Astrocyte of the hippocampus (primary cell): ENCODE data around the gene EHD4.

ENCODE experiments used
- DNase-seq: peaks from one replicate; pipeline ENCODE4 v3.0.0; 2011; ENCODE audit warnings: low read depth, low spot score

Gene EHD4

DNA sequence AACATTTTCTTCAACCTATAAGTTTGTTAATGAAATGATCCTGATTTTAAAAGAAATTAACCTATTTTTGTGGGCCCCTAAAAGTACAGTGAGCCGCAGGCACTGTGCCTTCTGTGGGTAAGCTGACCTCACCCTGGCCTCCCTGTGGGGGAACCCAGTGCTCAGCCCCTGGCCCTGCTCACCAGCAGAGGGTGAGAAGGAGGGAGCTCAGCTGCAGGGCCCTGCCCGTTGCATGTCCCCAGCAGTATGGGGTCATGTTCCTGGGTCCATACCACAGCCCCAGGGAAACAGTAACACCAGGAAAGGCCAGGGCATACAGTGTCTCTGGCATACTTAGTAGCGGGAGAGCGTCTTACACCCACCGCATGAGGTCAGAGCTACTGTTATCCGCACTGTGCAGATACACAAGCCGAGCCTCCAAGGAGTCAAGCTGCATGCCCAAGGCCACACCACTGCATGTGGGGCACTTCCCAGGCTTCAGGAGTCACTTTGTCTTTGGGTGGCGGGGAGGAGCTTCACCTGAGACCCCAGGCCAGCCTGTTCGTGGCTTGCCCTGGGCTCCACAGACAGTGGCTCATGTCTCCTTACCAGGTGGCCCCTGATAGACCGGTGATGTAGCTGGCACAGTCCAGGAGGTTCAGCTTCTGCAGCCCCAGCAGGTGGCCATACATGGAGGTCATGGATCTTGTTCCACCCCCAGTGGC, 22.6 kb upstream of the EHD4 start:
- DNase-seq = no peak

DNA sequence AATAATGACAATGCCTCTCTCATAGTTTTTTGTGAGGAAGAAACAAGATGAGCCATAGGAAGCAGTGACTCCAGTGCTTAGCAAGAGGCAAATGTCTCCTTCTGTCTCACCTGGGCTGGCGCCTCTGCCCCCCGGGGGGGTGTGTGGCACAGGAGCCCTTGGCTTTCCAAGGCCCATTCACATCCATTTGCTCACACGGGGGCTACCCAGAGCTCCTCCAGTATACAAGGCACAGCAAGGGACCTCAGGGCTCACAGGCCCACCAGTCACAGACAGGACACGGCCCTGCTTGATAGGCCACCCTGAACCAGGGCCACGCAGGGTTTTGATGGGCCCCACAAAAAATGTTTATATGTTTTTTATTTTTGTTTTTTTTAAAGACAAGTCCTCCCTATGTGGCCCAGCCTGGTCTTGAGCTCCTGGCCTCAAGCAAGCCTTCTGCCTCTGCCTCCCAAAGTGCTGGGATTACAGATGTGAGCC, 21.9 kb upstream of the EHD4 start:
- DNase-seq = no peak

DNA sequence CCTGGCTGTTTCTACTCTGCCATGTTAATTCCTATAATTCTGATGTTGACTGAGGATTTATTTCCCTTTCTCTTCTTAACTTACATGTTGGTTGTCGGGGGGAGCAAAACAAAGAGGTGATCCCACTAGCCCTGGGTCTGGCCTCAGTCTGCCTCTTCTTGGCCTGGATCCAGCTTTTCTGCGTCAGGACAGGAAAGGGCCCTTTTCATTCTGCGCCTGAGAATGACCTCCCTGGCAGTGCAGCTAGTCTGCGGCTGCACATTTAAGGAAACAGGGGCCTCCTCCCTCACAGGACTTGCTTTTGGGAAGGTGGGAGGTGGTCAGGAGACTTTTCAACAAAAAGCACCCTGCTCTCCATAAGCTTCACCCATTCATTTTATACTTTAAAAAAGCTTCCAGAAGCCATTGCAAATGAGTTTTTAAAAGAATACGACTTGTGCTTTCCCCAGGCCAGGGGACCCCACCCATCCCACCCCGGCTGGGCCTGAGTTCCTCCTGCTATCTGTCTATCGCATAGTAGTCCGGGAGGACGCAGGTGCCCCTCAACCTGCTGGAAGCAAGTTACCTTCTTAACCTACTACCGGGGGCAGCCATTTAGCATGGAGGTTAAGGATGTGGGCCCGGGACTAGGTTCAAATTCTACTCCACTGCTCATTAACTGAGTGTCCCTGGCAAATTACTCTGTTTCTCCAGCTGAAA, 21.3 kb upstream of the EHD4 start:
- peak; percentile 11 for DNase-seq

DNA sequence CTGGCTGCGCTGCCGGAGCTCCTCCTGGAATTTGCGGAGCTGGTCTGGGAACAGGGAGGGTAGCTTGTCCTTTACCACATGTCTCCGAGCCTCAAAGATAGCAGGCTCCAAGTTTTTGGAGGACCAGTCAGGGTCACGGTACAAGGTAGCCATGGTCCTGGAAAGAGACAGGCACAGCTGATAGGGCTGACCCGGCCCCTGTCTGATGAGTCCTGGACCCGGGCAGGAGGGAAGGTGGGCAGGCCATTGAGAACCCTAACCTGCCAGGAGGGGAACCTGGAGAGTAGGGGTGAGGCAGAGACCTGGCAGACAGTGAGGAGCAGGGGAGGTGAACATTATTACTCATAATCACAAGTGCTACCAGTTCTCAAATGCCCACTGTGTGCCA, 20.4 kb upstream of the EHD4 start:
- no peak for DNase-seq

DNA sequence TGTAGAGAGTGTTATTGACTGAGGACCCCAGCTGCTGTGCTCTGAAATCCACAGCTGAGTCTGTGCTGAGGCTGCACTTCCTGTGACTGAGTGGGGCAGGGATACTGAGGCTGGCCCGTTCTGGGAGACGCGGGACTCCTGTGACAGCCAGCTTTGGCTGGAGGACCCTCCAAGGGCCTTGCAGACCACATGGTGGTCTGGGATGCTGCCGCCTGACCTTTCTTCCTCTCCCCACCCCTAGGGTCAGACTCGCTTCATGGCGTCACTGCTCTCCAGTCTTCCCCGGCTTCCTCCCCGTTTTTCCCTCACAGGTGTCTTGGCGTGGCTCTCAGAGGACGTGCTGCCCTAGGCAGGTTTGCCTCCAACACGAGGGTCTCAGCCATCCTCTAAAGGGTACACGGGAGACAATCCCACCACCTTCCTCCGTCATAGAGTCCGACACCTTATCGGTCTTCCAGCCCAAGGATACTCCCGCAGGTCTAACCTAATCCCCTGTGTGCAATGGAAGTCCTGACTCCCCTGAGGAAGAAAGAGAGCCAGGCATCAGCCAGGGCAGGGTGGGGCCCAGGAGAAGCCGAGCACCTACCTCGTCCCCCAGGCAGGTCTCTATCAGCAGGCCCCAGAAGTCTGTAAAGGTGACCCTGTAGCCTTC, 19.9 kb upstream of the EHD4 start:
- no peak for DNase-seq

DNA sequence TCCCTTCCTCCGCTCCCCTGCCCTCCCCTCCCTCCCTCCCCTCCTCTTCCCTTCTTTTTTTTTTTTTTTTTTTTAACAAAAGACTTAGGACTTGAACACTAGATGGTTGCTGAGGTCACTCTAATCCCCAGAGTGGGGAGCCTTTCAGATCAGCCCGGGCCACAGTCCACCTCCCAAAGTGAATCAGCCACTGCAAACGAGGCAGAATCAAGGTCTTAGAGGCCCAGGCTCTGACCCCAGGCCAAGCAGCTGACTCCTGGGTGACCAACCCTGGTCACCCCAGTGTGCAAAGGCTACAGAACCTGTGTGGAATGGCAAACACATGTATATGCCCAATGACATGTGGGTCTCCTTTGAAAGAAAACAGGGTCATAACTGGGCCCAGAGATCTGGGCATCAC, 18.3 kb upstream of the EHD4 start:
- no peak for DNase-seq

DNA sequence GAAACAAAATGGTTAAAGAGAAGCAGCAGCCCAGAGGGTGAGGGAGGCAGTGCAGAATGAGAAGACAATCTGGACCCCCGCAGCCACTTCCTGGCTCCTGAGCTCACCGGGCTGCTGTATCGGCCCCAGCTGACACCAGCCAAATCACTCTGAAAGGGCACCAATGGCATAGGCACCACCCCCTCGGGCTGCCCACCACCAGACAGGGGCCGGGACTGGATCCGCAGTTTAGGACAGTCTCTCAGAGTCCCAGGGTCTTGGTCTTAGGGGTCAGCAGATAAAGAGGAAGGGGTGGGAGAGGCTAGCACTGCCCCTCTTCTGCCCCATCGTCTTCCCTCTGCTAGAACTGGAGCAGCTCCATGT, 17.9 kb upstream of the EHD4 start:
- no peak for DNase-seq

DNA sequence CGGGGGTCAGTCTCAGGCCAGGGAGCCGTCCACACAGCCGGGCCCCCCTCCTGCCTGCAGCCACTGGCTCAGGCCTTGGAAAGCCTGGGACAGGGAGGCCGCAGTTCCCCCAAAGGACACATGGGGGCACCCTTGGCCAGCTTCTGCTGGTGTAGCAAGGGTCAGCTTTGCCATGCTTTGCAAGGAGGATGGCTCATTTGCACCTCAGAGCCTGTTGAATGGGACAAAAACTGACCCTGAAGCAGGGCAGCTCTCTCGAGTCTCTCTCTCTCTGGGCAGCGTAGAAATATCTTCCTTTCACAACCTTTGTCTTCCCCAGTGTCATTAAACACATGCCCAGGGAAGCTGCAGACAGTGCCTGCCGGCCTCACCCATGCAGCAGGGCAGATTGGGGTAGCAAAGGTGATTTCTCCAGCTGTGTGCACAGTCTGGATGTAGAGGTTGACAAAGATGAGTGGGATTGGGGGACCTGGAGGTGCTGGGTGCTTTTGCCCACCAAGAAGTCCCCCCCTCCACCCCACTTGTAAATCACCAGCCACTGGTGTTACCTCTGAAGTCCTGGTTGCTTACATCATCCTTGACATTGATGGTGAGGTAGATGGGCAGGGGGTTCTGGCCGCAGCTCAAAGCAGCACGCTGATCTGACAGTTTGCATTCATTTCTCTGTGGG, 17.4 kb upstream of the EHD4 start:
- peak; percentile 90 for DNase-seq

DNA sequence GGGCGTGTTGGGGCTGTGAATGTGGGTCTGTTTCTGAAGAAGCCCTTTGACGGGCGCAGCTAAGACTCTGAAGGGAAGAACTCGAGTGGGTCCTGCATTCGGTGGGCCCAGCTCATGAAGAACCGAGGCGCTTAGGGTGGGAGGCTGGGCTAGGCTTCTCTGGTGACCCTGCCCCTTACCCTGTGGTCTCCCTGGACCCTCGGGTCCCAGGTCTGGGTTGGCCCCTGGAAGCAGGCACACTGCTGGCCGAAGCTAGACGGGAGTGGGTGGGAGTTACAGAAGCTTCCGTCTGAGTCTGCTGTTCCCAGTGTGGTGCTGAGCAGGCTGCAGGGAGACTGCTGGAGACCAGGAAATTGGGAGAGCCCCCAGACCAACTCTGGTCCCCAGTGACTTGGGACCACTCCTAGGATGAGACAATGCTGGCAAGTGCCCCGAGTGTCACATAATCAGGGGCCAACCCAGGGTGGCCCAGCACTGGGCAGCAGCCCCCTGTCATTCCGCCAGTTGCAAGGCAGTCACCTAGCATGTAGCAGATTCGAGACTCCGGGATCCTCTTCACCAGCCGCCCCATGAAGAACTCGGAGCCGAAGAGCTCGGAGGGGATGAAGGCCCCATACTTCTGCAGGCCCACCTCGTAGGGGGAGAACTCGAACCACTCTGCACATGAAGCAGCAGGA, 16.7 kb upstream of the EHD4 start:
- DNase-seq = no peak

DNA sequence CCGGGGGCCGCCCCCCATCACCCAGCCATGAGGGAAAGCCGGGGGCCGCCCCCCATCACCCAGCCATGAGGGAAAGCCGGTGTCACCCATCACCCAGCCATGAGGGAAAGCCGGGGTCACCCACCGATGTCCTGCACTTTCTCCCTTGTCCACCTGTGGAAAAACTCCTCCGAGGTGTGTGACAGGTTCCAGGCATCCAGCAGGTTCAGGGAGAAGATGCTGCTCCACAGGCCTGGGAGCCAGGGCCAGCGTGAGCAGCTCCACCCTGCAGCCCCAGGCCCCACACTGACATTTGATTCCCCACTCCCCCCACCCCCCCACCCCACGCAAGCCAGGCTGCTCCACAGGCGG, 15.5 kb upstream of the EHD4 start:
- DNase-seq = no peak

DNA sequence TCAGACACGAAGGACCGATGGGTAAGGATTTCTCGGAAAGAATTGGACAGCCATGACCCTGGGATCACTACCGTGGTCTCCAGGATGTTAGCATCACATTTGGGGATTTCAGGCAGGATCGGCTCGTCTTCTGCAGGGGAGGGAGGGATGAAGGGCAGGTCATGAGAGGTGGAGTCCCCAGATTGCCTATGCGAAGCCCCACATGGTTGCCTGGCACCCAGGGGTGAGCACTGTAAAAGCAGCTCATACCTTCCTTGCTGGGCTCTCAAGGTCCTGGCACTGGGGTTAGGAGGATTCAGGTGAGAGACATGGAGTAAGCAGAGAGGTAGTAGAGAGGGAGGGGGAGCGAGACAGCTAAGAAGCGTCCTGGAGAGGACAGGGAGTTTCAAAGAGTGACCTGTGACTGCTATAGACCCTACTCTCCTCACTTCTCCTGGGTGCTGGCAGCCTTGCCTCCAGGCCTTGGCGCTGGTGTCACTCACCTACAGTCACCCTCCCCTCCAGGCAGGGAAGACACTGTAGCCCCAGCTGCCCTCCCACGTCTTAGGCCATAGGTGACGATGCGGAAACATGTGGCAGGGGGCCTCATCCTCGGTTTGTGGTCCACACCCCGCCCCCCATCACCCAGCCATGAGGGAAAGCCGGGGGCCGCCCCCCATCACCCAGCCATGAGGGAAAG, 15.0 kb upstream of the EHD4 start:
- DNase-seq = no peak

DNA sequence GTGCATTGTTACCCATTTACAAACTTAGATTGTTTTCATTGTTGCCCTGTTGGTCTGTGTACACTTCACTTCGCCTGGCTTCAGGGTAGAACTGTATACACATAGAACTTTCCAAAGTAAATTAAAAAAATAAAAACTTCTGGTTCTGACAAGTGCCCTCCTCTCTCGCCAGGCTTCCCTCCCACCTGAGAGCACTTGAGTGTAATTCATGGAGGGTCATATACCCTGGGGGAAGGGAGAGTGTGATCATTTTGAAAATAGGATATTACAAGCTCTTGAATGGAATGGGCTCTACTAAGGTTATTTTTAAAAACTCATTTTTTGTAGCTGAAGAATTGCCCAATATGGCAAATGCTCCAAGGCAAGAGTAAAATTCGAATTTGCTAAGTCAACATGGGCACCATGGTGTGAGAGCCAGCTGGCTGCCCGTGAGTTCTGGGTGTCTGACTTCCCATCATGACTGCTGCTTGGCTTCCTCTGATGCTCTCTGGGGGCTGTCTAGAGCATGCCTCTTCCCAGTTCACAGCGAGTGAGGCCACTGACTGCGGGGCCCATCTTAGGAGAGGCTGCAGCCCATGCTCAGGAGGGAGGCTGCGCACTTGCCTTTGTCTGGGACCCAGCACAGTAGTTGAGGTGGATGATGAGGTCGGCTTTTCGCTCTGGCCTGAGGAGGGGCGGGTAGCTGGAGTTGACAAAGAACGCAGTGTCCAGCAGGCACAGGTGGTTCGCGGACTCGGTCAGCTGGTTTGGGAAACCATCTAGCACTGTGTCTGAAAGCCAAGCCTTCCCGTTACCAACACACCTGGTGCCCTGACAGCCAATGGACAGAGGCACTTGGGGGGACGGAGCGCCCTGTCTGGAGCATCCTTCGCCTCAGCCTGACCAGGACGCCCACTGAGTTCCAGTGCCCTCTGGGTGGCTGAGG, 13.1 kb upstream of the EHD4 start:
- DNase-seq = no peak

DNA sequence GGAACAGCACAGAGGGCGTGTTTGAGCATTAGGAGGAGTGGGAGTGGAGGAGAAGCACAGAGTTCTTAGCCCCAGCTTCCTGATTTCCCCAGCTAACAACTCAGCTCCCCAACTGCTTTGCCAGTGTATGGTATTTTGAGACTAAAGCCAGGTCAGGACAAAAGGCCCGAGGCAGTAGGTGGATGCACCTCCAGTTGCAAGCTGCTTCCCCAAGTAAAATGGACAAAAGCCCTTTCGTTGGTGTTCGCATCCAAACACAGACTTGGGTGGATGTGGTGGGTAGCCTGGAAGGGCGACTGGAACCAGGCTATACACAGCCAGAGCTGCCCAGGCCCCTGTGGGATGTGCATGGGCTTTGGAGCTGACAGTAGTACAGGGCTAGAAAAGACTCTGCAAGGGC, 12.3 kb upstream of the EHD4 start:
- DNase-seq = no peak

DNA sequence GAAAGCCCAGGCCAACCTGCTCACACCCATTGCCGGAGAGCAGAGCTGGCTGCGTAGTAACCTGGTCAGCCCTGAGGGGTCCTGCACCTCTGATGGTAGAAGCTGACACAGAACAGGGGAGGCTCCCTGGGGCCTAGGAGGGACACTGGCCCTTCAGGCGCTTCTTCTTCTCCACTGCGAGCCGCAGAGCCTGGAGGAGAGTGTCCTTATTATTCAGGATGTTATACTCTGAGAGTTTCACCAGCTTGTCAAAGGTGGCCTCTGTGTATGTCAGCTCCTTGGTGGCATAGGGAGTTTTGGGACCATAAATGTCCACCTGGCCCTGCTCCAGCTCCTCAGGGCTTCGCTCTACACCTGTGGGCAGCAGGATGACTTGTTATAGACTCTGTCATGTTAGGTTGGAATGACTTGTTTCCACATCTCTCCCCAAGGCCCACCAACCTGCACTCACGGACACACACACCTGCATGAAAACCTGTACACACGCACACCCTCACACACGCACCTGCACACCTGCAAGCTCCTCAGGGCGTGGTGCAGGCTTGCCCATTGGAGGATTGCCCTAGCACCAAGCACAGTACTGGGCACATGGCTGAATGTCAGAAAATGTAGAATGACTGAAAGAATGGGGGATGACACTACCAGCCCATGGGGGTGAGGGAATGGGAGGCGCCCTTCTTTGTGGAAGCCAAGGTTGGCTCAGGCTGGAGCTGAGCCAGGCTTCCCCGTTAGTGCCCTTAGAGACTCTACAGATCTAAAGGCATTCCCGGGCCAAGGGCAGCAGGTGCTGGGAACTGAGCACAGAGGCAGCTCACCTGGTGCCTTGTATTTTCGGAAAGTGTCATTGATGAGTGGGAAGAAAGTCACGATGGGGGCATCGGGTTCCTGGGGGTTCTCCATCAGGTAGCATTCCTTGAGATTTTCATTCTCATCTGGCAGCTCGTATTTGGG, 11.5 kb upstream of the EHD4 start:
- no peak for DNase-seq

DNA sequence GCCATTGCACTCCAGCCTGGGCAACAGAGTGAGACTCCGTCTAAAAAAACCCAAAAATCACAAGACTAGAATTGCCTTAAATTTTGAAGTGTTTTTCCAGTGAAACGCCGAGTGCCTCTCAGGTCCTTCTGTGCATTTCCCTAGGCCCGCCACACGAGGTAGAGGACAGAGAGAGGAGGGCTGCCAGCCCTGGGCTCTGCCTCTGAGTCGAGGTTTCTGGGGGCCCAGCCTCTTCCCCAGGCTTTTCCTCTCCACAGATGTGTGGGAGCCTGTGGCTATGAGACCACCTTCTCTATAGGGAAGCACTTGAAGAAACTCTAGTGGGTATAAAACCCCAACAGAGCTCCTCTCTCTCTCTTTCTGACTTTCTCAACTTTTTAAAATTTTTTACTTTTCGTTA, 10.9 kb upstream of the EHD4 start:
- no peak for DNase-seq

DNA sequence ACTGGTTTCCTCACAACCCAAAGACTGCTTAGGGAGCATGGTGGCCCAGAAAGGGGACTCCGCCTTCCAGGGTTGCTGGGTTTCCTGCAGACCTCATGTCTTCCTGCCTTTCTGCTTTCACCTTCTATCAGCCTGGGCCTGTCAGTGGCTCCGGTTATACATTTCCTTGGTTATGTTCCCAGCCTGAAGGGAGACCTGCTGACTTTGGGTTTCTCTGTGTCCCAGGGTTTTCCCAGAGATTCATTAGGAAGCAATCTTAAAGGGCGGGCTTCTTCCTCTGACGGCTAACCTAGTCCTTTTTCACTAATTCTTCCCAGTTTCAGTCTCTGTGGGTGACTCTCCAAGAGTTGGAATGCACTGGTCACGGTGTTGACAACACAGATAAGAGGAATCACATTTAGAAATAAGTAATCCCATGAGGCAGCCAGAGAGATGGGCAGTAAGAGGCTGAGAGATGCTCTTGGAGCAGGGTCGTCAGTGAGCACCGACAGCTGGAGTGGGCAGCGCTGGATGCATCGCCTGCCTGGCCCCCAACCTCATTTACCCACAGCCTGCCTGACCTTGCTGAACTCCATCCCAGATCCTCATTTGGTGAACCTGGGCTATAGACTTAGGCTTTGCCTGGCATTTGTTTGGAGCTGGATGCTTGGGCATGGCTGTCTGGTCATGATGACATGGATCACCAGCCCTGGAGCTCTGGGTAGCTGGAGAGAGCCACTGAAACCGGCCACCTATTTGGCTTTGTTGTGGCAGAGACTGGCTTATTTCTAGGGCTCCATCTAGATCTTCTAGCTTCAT, 10.0 kb upstream of the EHD4 start:
- DNase-seq = no peak

DNA sequence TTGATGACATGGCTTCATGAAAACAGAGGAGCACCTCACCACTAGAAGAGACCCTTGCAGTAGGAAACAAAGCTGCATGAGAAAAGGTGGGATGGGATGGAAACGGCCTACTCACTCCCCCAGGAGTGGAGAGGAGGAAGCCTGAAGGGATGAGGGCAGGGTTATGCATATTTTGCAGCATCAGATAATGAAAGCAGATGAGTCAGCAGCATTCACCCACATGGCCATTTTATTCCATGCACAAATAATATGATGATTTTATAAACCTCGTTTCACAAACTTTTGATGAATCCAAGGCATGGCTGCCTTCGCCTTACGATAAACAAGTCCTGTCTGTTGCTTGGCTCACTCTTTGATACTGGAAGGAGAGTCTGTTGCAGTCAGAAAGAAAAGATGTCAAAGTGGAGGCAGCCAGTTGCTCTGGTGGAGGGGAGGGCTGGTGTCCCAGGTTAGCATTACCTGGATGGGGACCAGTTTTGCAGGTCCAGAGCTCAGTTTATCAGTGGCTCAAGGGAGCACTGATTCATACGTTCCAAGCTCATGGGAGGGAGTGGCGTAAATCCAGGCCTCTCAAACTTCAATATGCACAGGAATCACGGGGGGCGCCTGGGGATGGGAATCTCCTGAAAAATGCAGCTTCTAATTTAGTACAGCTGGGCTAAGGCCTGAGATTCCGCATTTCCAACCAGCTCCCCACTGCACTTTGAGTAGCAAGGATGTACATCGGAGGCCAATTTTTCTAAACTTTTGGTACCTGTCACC, 9.2 kb upstream of the EHD4 start:
- DNase-seq = no peak
